Measurements from ENCODE around the gene SEMA5B. TPM values are rescaled to one million over a fixed set of nuclear protein-coding genes. Genes with fewer than 3 reads are reported as not detected.

SEMA5B gene
- total and polyA plus RNA-seq, 9 of the 15 experiments (the other 6 are each of a cell fraction or from before 2014, with no cell fraction given) = not detected

GRCh38 chr3:123028233-123028828, 768 bp upstream of the SEMA5B start (continued):
- TF ChIP-seq PATZ1 (CRISPR knock-in tag; IDR thresholded peaks at IDR 0.05; ENCODE audit: borderline replicate concordance) (no peak), PPARD (CRISPR knock-in tag; IDR thresholded peaks at IDR 0.05) (no peak), ETV6 (IDR thresholded peaks at IDR 0.05; ENCODE audit: borderline replicate concordance in 1 of 2, low read depth in 2 of 2, low read length in 1 of 2) (no peak), ETV6 (CRISPR knock-in tag; IDR thresholded peaks at IDR 0.05; ENCODE audit: borderline replicate concordance) (no peak), MEF2A (IDR thresholded peaks at IDR 0.05; ENCODE audit: control insufficient read depth, low read depth, low read length) (no peak), CBX3 (IDR thresholded peaks at IDR 0.05; ENCODE audit: borderline replicate concordance in 1 of 2, low read length in 2 of 2) (no peak), ZNF764 (CRISPR knock-in tag; IDR thresholded peaks at IDR 0.05; ENCODE audit: low read depth) (no peak), RAD21 (CRISPR knock-in tag; conservative IDR thresholded peaks at IDR 0.05 in 1 of 2, IDR thresholded peaks at IDR 0.05 in 1 of 2) (peak; percentile 54 to 57), SNIP1 (IDR thresholded peaks at IDR 0.05; ENCODE audit: low read depth) (no peak), ZNF717 (CRISPR knock-in tag; IDR thresholded peaks at IDR 0.05) (no peak), HSF4 (CRISPR knock-in tag; IDR thresholded peaks at IDR 0.05; ENCODE audit: borderline replicate concordance) (no peak), KDM2B (CRISPR knock-in tag; IDR thresholded peaks at IDR 0.05) (no peak), ZNF778 (CRISPR knock-in tag; IDR thresholded peaks at IDR 0.05) (no peak), TCFL5 (CRISPR knock-in tag; conservative IDR thresholded peaks at IDR 0.05) (no peak), ZNF184 (CRISPR knock-in tag; IDR thresholded peaks at IDR 0.05) (no peak)
- TF ChIP-seq, protein P1, sequence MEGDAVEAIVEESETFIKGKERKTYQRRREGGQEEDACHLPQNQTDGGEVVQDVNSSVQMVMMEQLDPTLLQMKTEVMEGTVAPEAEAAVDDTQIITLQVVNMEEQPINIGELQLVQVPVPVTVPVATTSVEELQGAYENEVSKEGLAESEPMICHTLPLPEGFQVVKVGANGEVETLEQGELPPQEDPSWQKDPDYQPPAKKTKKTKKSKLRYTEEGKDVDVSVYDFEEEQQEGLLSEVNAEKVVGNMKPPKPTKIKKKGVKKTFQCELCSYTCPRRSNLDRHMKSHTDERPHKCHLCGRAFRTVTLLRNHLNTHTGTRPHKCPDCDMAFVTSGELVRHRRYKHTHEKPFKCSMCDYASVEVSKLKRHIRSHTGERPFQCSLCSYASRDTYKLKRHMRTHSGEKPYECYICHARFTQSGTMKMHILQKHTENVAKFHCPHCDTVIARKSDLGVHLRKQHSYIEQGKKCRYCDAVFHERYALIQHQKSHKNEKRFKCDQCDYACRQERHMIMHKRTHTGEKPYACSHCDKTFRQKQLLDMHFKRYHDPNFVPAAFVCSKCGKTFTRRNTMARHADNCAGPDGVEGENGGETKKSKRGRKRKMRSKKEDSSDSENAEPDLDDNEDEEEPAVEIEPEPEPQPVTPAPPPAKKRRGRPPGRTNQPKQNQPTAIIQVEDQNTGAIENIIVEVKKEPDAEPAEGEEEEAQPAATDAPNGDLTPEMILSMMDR (IDR thresholded peaks at IDR 0.05 in 2 of 3, conservative IDR thresholded peaks at IDR 0.05 in 1 of 3; ENCODE audit: insufficient read depth in 2 of 3, low read depth in 1 of 3, low read length in 3 of 3) = peak; percentile 49 to 59 (median 49); a peak in 5 of 6 replicates

All from K562 (cell line).